ENCODE measurements around the gene TNS1. TPM values are rescaled to one million over a fixed set of nuclear protein-coding genes. Genes with fewer than 3 reads are reported as not detected.

TNS1 gene
- total RNA-seq, 1 donor from 2014 or later, result 54.5 TPM

GRCh38 chr2:217776631-217777030 lies 226.2 kb downstream of the TNS1 start:
- Histone ChIP-seq H3K27me3 (ENCODE audit: control insufficient read depth, insufficient read depth, low read length) (no peaks in the 10 kb centered on the region), H3K4me3 (ENCODE audit: low read depth, low read length) (no peak overlapping the region), H3K36me3 (ENCODE audit: control insufficient read depth, insufficient read depth, low read length) (no peaks in the 10 kb centered on the region)
- TF ChIP-seq CTCF (IDR thresholded peaks at IDR 0.05; ENCODE audit: insufficient read depth, low read length, poor library complexity, severe bottlenecking), result no peak
- no peak for DNase-seq (ENCODE audit: low read depth)

GRCh38 chr2:217775920-217776503 lies 226.8 kb downstream of the TNS1 start:
- no peak for DNase-seq (ENCODE audit: low read depth)
- Histone ChIP-seq H3K4me3 (ENCODE audit: low read depth, low read length) (no peak overlapping the region), H3K36me3 (ENCODE audit: control insufficient read depth, insufficient read depth, low read length) (no peaks in the 10 kb centered on the region), H3K27me3 (ENCODE audit: control insufficient read depth, insufficient read depth, low read length) (no peaks in the 10 kb centered on the region)
- no peak for TF ChIP-seq CTCF (IDR thresholded peaks at IDR 0.05; ENCODE audit: insufficient read depth, low read length, poor library complexity, severe bottlenecking)

- no peak for TF ChIP-seq CTCF (IDR thresholded peaks at IDR 0.05; ENCODE audit: insufficient read depth, low read length, poor library complexity, severe bottlenecking)
- Histone ChIP-seq H3K36me3 (ENCODE audit: control insufficient read depth, insufficient read depth, low read length) (no peaks in the 10 kb centered on the region), H3K27me3 (ENCODE audit: control insufficient read depth, insufficient read depth, low read length) (no peaks in the 10 kb centered on the region), H3K4me3 (ENCODE audit: low read depth, low read length) (no peak overlapping the region)
- DNase-seq (ENCODE audit: low read depth), result no peak
Observed at GRCh38 chr2:217774232-217774631, 228.6 kb downstream of the TNS1 start.

- no peaks in the 10 kb centered on the region for H3K27me3 ChIP-seq (ENCODE audit: control insufficient read depth, insufficient read depth, low read length)
Observed at GRCh38 chr2:217773539-217773938, 229.3 kb downstream of the TNS1 start.

GRCh38 chr2:217766356-217766755 lies 236.4 kb downstream of the TNS1 start:
- no peaks in the 10 kb centered on the region for H3K27me3 ChIP-seq (ENCODE audit: control insufficient read depth, insufficient read depth, low read length)
- no peak for TF ChIP-seq CTCF (IDR thresholded peaks at IDR 0.05; ENCODE audit: insufficient read depth, low read length, poor library complexity, severe bottlenecking)
- DNase-seq (ENCODE audit: low read depth), result no peak
- no peaks in the 10 kb centered on the region for H3K36me3 ChIP-seq (ENCODE audit: control insufficient read depth, insufficient read depth, low read length)
- H3K4me3 ChIP-seq (ENCODE audit: low read depth, low read length), result no peak overlapping the region

More at GRCh38 chr2:217773539-217773938, 229.3 kb downstream of the TNS1 start:
- no peak for DNase-seq (ENCODE audit: low read depth)
- Histone ChIP-seq H3K4me3 (ENCODE audit: low read depth, low read length) (no peak overlapping the region), H3K36me3 (ENCODE audit: control insufficient read depth, insufficient read depth, low read length) (no peaks in the 10 kb centered on the region)
- TF ChIP-seq CTCF (IDR thresholded peaks at IDR 0.05; ENCODE audit: insufficient read depth, low read length, poor library complexity, severe bottlenecking), result no peak

GRCh38 chr2:217761645-217762277 lies 241.0 kb downstream of the TNS1 start:
- DNase-seq (ENCODE audit: low read depth), result no peak
- TF ChIP-seq CTCF (IDR thresholded peaks at IDR 0.05; ENCODE audit: insufficient read depth, low read length, poor library complexity, severe bottlenecking), result no peak
- Histone ChIP-seq H3K27me3 (ENCODE audit: control insufficient read depth, insufficient read depth, low read length) (no peaks in the 10 kb centered on the region), H3K4me3 (ENCODE audit: low read depth, low read length) (no peak overlapping the region), H3K36me3 (ENCODE audit: control insufficient read depth, insufficient read depth, low read length) (no peaks in the 10 kb centered on the region)

Measured in kidney epithelial cell (primary cell).